K562 (cell line): Measurements from ENCODE around the gene SPG21.

Experiments used
- CTCF ChIP-seq, 3 experiments: IDR thresholded peaks in 2 of 3; conservative IDR thresholded peaks in 1 of 3; 2 replicates each; pipeline ENCODE4 v1.5.1; 2011 to 2012; ENCODE audit warnings: low read length in 3 of 3, mild to moderate bottlenecking in 3 of 3, control low read depth in 2 of 3, improper control_type of control experiment in 1 of 3, inconsistent platforms in 1 of 3, low read depth in 1 of 3, mixed read lengths in 1 of 3, moderate library complexity in 1 of 3; ENCODE audit not compliant: insufficient read depth in 2 of 3
- EZH2 ChIP-seq: IDR thresholded peaks from 2 replicates; pipeline ENCODE4 v1.6.1; 2012; ENCODE audit warnings: low read depth, mild to moderate bottlenecking, inconsistent platforms, low read length, borderline replicate concordance
- MXI1 ChIP-seq: IDR thresholded peaks from 2 replicates; pipeline ENCODE4 v1.6.1; 2011; ENCODE audit warnings: low read depth, mild to moderate bottlenecking, improper control_type of control experiment, low read length
- POLR2A ChIP-seq: fragments of 450-650 bp; conservative IDR thresholded peaks from 2 replicates; pipeline ENCODE4 v1.6.1; 2016
- SETDB1 ChIP-seq: IDR thresholded peaks from one replicate; pipeline ENCODE4 v1.6.1; 2012; ENCODE audit warnings: low read length, control low read depth, inconsistent platforms
- SRSF7 ChIP-seq: fragments of 200-400 bp; formaldehyde crosslinking; optimal IDR thresholded peaks from 2 replicates; pipeline ENCODE3; 2017; ENCODE audit warnings: mild to moderate bottlenecking, low read depth, low read length
- TAF7 ChIP-seq: fragments of 450-650 bp; IDR thresholded peaks from 2 replicates; pipeline ENCODE4 v1.6.1; 2016; ENCODE audit warnings: missing genetic modification characterization, missing compliant biosample characterization
- ZBTB33 ChIP-seq: sonication (generic); formaldehyde crosslinking; IDR thresholded peaks from 2 replicates; pipeline ENCODE4 v1.8.1; 2023; ENCODE audit warnings: mild to moderate bottlenecking, missing genetic modification reagents
- ZNF696 ChIP-seq: fragments of 250-450 bp; sonication (Bioruptor Pico); conservative IDR thresholded peaks from 2 replicates; pipeline ENCODE4 v1.4.0; 2020; ENCODE audit warnings: mild to moderate bottlenecking, moderate library complexity

GRCh38 chr15:64960153-64960552 is 29.6 kb downstream of the SPG21 start:
- no peak for TF ChIP-seq SRSF7
- TF ChIP-seq ZBTB33 (CRISPR knock-in tag), result no peak
- no peak for TF ChIP-seq CTCF (IDR thresholded peaks at IDR 0.05 in 2 of 3, conservative IDR thresholded peaks at IDR 0.05 in 1 of 3; ENCODE audit: insufficient read depth in 2 of 3, low read depth in 1 of 3, low read length in 3 of 3)
- TF ChIP-seq ZNF696 (CRISPR knock-in tag), result no peak
- no peak for TF ChIP-seq TAF7 (tag)
- TF ChIP-seq SETDB1, result no peak
- no peak for TF ChIP-seq POLR2A
- no peak for TF ChIP-seq EZH2
- no peak for TF ChIP-seq MXI1
